NCI-H524 treated with DMSO at 0.1 percent for 48 hours (cell line): Measurements from ENCODE around the gene PPM1H.
"Not testable (repeated sequence)": the region's sequence is repeated elsewhere in the genome, so short reads cannot be mapped to it uniquely, and the experiment has no call there.

ENCODE experiments used
- DNase-seq: peaks from one replicate; lab custom pipeline; 2025; lab: John Stamatoyannopoulos, UW

PPM1H gene

DNA sequence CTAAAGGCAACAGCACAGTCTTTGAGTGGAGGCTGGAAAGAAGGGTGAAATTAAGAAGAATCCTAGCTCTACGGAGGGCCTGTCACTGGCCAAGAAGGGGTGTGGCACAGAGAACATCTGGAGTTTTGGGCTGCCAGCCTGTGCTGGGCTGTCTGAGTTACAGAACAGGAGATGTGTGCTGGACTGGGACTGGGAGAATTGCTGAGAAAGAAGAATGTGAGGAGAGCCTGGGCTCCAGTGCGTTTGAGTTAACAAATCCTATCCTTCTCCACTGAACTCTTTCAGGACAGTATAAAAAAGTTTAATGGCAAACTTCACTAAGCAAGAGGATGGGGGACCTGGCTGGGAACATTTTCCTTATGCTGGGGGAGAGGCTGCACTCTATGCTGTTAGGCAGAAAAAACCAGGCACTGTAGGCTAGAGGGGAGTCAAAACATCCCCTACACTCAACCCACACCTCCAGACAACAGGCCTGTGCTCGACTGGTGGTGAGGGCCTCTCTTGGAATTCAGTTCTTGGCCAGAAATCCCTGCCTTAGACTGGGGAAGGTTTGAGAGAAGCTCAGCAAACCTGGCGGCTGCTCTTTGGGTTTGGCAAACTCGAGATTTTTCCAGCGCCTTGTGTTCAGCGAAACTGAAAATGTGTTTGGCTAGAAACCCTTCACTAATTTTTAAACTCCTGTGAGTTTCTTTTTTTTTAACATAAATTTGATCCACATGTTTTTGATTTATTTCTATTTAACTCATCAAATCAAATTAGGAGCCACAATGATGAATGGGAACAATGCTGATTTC lies 251.0 kb downstream of the PPM1H start:
- DNase-seq: no peak

DNA sequence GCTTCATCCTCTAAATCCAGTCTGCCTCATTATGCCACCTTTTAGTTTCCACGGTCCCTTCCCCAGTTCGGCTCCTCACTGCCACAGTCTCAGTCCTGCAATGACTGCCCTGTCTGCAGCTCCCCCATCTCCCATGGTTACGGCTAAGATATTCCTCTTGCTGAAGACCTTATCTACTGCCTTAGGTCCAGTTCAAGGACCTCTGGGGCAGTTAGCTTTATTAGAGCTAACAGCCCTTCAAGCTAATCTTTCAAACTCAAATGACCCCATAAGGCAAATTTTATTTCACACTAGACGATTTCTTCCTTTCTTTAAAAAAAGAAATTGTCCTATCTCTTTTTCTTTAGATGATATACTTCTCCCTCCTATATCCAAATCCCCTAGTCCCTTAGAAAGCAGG lies 253.6 kb downstream of the PPM1H start:
- DNase-seq: no peak

DNA sequence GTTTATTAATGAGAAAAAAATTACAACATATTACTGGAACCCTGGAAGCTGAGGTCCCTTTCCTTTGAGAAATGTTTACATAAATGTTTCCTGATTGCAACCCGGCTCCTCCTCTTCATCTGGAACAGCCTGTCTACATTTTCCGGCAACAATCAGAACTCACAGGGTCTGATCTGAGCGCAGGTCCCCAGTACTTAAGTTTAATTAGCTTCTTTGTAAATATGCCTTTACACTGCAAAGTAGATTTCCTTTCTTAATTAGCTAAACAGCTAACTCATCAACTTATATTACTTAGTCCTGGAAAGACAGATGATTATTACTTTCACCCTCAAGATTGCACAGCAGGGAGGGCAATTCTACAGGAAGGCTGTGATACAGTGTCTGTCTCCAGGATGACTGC lies 255.3 kb downstream of the PPM1H start:
- DNase-seq: no peak

DNA sequence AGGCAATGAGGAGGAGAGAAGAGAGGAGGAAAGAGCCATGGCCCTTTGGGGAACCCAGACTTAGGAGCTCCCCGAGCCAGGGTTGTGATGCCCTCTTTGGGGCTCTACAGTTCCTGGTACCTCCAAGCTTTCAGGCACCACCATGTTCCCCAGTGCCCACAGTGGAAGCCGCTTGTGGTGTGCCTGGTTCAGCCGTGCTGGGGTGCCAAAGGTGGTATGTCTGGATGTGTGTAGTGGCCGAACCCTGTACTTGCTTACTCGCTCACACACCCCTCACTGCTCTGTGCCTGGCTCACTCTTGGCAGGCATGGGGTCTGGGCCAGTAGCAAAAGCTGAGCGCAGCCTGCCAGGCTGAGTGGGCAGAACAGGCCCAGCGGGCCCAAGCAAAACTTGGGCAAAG lies 257.6 kb downstream of the PPM1H start:
- no peak for DNase-seq

DNA sequence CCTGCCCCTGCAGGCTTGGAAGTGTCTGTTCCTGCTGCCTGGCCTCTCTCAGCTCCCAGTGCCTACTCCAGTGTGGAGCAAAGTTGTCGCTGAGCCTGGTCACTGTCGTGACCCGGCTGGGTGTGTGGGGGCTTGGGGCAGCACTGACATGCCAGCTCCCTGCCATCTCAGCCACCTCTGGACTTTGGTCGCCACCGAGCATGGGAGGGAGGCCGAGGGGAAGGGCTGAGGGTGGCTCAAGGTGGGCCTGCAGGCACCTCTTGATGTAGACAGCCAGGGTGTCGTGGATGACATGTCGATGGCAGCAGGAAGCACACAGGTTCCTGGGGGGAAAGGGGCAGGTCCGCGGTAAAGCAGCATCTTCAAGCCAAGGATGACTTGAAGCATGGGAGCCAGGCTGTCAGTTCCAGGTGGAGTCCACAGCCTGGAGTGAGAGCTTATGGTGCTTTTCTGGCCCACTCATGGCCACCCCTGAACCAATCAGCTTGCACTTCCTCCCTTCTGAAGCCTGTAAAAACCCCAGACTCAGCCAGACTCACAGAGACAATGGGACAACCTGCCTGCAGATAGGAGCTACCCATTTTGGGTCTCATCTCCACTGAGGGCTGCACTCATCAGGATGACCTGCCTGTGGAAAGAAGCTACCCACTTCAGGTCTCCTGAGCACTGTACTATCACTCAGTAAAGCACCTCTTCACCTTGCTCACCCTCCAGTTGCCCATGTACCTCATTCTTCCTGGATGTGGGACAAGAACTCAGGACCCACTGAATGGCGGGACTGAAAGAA lies 258.2 kb downstream of the PPM1H start:
- no peak for DNase-seq

DNA sequence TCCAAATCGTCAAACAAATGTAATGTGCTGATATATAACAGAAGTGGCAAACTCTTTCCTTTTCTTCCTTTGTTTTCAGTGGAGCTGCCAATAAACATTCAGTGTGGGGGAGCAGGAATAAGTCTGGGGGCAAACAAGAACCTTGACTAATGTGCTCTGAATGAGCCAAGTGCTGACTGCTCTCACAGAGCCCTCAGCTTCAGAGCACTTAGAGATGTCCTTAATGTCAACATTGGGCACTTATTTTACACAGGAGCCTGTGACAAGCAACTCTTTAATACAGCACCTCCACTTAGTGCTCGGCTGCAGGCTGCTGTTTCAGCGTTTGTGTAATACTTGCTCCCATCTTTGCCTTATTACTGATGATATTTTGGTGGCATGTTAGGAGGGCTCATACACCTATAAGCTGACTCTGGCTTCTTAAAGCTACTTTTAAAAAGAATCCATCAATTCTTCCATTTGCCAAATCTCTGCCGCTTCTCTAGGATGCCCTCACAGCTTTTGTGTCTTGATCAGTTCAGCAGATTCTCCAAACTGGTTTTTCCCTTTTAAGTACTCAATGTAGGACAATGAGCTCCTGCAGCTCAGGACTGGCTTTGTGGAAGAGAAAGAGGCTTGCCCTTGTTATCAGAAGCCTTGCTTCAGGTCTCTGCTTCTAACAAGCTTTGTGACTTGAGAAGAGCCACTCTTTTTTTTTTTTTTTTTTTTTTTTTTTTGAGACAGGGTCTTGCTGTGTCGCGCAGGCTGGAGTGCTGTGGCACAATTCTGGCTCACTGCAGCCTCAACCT lies 261.7 kb downstream of the PPM1H start:
- no peak for DNase-seq

DNA sequence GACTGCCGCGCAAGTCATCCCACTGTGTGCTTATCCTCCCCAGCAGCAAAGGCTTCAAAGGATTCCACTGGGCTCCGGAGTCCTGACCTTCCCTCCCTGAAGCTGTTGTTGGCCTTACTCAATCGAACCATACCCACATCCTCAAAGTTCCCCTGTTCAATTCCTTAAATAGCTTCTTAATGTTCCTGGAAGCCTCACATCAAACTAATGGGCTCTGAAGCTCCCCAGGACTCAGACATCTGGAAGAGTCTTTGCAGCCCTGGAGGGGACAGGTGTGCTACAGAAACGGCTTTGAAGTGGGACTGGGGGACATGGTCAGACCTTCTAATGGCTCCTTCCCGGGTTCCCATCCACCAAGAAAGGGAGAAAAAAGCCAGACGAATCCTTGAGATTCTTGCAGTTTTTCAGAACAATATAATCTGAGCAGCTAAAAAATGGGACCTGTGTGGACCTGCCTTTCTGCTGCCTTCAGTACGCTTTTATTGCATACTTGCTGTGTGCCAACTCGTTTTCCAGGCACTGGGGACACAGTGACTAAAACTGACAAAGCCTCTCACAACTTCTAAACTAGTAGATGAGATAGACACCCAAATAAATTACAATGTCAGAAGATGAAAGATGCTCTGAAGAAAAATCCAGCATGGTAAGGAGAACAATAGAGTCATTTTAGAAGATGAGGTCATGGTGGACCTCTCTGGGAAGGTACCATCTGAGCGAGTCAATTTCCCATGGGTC lies 263.8 kb downstream of the PPM1H start:
- no peak for DNase-seq

DNA sequence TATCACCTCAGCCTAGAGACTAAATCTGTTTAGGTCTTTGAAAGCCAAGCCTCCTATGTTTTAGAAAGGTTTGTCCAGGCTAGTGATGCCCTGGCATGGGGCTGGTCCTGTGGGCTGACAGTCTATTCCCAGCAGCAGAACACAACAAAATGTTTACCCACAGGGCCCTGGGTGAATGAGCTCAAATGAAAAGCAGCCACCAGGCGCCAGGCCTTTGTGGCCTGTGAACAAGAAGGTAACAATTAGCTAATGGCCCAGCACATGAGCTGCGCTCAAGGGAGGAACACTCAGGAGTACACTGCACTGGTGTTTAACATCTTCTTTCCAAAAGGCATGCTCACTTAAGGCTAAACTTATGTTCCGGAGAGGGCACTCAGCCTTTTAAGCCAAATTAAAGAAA lies 266.2 kb downstream of the PPM1H start:
- DNase-seq: no peak

DNA sequence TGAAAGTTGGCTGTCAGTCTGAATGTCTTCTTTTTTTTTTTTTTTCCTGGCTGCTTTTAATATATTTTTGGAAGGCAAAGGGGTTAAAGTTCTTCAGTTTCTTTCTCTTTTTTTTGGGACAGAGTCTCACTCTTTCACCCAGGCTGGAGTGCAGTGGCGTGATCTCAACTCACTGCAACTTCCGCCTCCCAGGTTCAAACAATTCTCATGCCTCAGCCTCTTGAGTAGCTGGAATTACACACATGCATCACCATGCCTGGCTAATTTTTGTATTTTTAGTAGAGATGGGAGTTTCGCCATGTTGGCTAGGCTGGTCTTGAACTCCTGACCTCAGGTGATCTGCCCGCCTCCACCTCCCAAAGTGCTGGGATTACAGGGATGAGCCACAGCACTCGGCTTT lies 270.0 kb downstream of the PPM1H start:
- DNase-seq: not testable (repeated sequence)

DNA sequence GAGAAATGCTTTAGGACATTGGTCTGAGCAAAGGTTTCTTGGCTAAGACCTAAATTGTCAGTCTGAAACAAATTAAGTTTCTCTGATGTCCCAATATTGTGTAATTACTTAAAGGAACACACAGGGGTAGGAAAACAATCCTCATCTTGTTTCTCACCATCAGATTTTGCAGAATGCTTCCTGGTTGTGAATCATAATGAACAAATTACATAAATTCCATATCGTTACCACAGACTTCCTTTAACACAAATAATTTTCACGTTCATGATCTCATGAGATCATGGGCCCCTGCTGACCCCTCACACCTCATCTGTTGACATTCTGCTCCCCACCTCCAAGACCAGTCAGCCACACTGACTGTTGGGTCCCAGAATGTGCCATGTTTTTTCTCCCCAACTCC lies 274.2 kb downstream of the PPM1H start:
- no peak for DNase-seq

DNA sequence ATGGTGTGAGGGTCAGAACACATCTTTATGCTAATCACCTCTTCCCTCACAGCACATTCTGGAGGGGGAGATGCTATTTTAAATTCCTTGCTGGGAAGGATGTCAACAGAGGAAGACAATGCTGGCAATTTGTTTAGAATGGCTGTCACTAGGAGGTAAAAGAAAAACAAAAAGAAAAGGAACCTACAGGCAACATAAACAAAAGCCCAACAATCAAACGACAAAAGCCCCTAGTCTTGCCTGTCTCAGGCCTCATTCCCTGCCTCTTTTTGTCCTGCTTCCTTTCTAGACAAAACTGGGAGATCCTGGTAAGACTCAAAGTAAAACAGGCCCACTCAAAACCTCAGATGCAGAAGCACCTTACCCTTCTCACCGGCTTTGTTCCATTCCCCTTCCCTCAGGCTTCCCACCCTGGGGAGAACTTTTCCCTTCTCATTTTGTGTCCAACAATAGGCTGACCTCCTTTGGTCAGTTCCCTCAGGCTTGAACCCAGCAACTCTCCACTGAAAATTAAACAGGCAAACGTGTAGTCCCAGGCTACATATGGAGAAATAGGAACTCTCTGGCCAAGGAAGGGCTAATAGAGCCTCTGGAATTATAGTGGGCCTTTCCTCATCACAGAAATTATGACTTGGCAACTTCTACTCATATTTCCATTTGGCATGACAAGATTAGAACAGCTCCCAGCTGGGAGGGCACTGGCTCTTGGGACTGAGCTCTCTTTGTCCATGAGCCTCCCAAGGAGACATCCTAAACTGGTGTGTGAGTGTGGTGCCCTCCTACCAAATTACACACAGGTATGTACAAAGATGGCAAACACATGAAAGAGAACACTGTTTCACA lies 275.3 kb downstream of the PPM1H start:
- DNase-seq: no peak

DNA sequence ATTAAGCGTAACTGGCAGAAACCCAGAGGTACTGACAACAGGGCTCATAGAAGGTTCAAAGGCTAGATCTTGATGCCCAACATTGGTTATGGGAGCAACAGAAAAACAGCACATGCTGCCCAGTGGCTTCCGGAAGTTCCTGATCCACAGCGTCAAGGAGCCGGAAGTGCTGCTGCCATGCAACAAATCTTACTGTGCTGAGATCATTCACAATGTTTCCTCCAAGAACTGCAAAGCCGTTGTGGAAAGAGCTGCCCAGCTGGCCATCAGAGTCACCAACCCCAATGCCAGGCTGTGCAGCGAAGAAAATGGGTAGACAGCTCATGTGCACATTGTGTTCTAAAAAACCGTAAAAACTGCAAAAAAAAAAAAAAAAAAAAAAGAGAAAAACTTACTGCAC lies 276.0 kb downstream of the PPM1H start:
- DNase-seq: no peak

DNA sequence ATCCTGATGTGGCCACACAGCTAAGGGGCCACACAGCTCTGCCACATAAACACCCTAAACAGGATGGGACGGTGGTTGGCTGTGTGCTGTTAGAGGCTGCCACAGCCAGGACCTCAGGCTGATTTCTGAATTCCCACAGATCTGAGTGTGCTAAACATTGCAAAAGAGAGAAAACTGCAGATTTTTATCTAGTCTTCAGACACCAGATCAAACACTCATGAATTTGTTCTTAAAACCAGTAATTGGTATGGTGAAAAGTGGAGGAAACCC lies 277.7 kb downstream of the PPM1H start:
- no peak for DNase-seq

DNA sequence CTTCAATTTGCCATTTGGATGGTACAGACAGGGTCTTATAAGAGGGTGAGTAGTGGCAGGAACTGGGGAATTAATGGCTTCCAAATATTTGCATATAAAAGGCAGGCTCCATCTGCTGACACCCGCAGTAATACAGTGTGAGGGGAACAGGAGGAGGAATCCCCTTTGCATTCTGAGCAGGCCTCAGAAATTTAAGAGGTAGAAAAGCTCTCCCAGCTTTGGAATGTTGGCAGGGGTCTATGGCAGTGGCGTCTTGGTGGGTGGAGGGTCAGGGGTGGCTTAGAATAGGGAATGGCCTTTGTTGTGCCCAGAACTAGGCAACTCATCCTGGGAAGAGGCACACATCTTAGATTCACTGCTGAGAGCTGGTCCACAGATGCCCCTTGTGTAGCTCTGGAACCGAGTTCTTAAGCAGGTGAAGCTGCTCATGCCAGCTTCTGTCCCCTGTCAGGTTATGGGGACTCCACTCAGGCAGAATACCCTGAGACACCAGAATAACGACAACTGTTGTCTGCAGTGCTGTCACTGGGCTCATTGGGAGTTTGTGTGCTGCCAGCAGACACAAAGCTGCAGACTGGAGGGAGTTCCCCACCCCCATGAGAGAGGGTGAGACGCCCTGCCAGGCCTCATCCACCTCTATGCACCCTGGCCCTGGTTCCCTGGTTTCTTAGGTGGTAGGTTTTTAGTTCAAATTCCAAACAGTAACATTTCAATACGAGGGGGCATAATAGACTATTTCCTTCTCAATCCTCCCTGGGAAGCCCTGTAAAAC lies 278.2 kb downstream of the PPM1H start:
- no peak for DNase-seq

DNA sequence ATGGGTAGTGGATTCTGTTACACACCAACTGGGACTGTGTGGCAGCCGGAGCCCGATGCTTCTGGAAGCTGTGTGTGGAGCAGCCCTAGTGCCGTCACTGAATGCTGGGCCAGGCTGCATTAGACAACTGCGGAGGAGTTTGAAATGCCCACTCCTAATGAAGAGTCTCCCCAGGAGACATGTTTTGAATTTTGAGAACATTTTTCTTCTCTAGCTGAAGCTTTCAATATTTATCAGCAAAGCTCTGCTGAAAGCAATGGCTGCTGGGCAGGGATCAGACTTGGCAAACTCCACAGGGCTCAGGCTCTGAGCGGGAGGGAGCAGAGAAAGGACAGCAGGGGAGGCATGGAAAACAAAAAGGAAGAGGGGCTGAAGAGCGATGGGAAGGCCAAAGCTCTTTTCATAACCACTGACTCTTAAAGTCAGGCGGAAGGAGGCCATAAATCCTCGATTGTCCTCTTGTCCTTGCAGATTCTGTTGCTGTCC lies 279.2 kb downstream of the PPM1H start:
- DNase-seq: no peak

DNA sequence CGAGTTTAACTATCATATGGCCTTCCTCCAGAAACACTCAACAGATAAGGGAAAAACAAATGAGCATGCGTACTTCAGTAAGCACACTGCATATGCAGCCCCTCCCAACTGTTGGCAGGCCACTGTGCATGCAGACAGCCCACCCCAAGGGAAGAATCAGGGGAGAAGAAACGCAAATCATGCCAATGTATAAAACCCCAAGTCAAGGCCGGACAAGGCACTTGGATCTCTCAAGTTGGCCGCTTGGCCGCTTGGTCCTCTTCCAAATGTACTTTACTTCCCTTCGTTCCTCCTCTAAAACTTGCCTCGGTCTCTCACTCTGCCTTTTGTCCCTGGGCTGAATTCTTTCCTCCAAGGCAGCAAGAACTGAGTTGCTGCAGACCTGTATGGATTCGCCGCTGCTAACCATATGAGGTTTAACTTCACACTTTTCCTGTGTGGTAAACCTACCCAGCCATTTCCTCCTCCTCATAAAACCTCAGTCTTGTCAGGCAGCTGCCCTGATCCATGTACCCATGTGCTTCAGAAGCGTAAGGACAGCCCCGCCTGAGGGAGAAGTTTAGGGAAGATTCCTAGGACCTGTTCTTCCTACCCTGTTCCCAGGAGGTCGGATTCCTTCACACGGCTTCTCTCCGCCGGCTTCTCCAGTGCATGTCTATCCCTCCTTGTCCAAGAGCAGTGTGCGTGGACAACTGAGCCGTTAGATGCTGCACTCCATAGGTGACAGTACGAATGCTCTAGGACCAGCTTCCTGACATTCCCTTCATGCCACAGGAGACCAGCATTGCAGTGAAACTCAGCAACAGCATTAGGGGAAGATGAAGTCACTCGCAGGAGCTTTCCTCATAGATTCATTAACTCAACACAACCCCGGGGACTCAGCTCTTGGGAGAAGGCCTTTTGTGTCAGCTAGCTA lies 280.4 kb downstream of the PPM1H start:
- no peak for DNase-seq

DNA sequence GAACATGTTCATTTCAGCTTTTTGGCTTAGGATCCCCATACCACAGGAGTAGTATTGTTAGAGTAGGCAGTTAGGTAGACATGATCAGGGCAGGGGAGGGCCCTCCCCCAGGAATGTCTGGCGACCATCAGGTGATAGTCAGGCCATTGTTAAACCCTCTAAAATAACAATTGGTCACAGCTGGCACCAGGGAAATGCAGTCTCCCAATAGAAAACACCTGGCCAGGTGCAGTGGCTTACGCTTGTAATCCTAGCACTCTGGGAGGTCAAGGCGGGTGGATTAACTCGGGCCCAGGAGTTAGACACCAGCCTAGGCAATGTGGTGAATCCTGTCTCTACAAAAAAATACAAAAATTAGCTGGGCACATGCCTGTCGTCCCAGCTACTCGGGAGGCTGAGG lies 281.2 kb downstream of the PPM1H start:
- no peak for DNase-seq

DNA sequence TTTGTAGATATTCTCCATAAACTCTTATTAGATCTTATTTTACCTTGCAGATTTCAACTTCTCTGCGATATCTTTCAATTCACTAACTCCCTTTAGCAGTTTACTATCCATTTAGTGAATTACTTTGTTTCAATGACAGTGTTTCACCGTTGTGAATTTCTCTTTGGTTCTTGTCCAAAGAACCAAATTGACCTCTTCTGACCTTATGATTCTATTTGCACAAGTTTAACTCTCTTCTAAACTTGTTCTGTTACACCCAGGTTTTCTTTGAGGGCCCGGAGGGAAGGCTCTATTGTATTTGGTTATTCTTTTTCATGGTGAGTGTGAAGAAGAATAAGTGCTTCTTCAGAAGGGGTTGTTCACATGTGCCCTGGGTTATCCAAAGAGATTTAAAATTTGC lies 281.6 kb downstream of the PPM1H start:
- DNase-seq: no peak

DNA sequence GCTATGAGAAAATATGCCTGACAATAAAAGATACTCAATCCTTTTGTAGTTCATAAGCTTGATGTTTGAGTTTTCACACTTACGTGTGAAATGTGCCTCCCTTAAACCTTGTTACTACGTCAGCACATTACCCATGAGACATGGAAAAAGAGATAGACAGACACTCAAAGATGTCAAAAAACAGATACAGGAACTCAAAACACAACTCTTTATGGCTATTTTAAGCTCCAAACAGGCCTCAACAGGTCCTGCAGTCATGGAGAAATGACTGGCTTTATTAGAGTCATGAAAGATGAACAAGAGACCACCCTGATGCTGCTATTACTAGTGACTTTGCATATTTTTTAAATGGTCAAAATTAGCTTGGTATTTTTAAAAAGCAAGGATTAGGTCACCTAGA lies 283.8 kb downstream of the PPM1H start:
- DNase-seq: no peak
